Lung (tissue), 13 donors: ENCODE measurements around the gene TMEM63C. TPM values are rescaled to one million over a fixed set of nuclear protein-coding genes. Genes with fewer than 3 reads are reported as not detected.

ENCODE experiments used
- ATAC-seq: fragments of 200-7000 bp; cut with Tn5 transposase; one replicate; pipeline ENCODE4 v1.9.1; 2020; ENCODE audit warnings: moderate number of reproducible peaks; ENCODE audit not compliant: insufficient read depth, low FRiP score
- DNase-seq, 3 donors: peaks; one replicate each; pipeline ENCODE4 v3.0.0-alpha.2; 2013 to 2017
- H3K27ac ChIP-seq, 2 donors: one replicate each; pipeline ENCODE4 v1.5.1; 2013; ENCODE audit warnings: mild to moderate bottlenecking in 2 of 2, moderate library complexity in 2 of 2, control low read depth in 1 of 2, inconsistent platforms in 1 of 2, low read depth in 1 of 2, low read length in 1 of 2
- H3K27me3 ChIP-seq, 3 donors: one replicate each; pipeline ENCODE4 v1.5.1; 2013; ENCODE audit warnings: low read length in 2 of 3; ENCODE audit not compliant: control insufficient read depth in 3 of 3, insufficient read depth in 3 of 3
- H3K36me3 ChIP-seq, 4 donors: one replicate each; pipeline ENCODE4 v1.5.1; 2013; ENCODE audit warnings: low read length in 4 of 4, mild to moderate bottlenecking in 1 of 4, moderate library complexity in 1 of 4; ENCODE audit not compliant: control insufficient read depth in 4 of 4, insufficient read depth in 4 of 4
- H3K4me1 ChIP-seq, 5 donors: one replicate each; pipeline ENCODE4 v1.5.1; 2013; ENCODE audit warnings: low read length in 5 of 5, mild to moderate bottlenecking in 2 of 5, moderate library complexity in 1 of 5; ENCODE audit not compliant: control insufficient read depth in 5 of 5, insufficient read depth in 5 of 5
- H3K4me3 ChIP-seq: one replicate; pipeline ENCODE4 v1.5.1; 2013; ENCODE audit warnings: mild to moderate bottlenecking, control low read depth, moderate library complexity
- H3K9ac ChIP-seq, 2 donors: one replicate each; pipeline ENCODE4 v1.5.1; 2013; ENCODE audit warnings: low read length in 2 of 2, control low read depth in 1 of 2; ENCODE audit not compliant: insufficient read depth in 1 of 2
- H3K9me3 ChIP-seq, 4 donors: one replicate each; pipeline ENCODE4 v1.5.1; 2013; ENCODE audit warnings: low read length in 3 of 4, mild to moderate bottlenecking in 1 of 4, moderate library complexity in 1 of 4; ENCODE audit not compliant: control insufficient read depth in 4 of 4, insufficient read depth in 3 of 4
- whole genome bisulfite sequencing, 2 donors: extraction: QIAGEN DNeasy Blood & Tissue Kit; methylation state at CpG; one replicate each; pipeline ENCODE4 v1.1.7; 2013; 5-methylcytosine and 5-hydroxymethylcytosine counted together
- polyA plus RNA-seq, 2 donors: library from polyadenylated mRNA; stranded (reverse); fragments of 200-250 nt; gene quantifications; one replicate each; pipeline ENCODE4 v1.2.1, GENCODE V29; 2013
- small RNA-seq: library from RNA; depleted of rRNA; stranded (forward); fragments of <200 nt; gene quantifications from one replicate; pipeline ENCODE3, GENCODE V24; 2014; ENCODE audit warnings: low replicate concordance
- total RNA-seq, 2 donors: library from RNA; depleted of rRNA in 1 of 2; stranded (reverse); fragments of >200 nt in 1 of 2; gene quantifications; one replicate each; pipeline ENCODE4 v1.2.1, GENCODE V29; 2014 to 2021
- TF ChIP-seq, protein P1 (sequence below): IDR thresholded peaks from 2 replicates; pipeline ENCODE4 v1.5.1; 2012; ENCODE audit warnings: mild to moderate bottlenecking; ENCODE audit errors: control extremely low read depth, extremely low read depth
- donor health status: control.
- donor health status: control.
- donor health status: Bipolar disorder and iron deficiency.
- donor health status: healthy.
- donor health status: DM: yes; HTN: yes; CAD: no.

Gene TMEM63C
- total and polyA plus RNA-seq, 4 donors, result 0.20 to 1.2 (median 0.45) TPM

DNA sequence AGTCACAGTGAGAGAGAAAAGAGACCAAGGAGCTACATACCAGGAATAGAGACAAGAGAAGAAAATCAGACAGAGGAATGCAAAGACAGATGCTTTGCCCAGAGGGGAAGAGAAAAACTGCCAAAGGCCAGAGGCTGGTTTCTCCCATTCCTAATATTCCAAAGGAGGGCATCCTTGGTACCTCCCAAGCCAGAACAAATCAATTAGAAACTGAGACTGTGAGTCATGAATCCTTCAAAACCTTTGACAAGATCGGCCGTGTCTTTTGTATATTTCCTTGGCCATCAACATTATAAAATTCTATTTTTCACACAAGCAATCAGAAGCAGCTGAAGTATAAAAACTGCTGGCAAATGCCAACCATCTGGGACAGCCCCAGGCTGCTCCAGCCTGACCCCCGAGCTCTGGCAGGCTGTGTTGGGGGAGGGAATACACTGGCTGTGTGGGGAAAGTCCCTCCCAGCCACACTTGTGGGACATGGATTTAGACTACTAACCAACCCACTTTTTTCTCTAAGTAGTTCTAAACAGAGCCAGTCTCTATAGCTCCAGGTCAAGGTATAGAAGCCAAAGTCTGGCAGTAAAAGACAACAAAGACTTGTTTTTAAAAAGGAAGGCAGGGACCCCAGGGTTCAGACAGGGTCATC, 125.4 kb downstream of the TMEM63C start:
- H3K4me1 ChIP-seq, result peaks cover 0 to 12% (median 5%) of the 10 kb centered on the region in 5 donors
- no peak overlapping the region for H3K4me3 ChIP-seq
- H3K9me3 ChIP-seq, result no peaks in the 10 kb centered on the region
- H3K27ac ChIP-seq, result no peak overlapping the region
- H3K9ac ChIP-seq, result no peak overlapping the region
- DNase-seq, result peak; percentile 23 to 36 (median 28)
- peaks cover 9 to 13% (median 11%) of the 10 kb centered on the region in 4 donors for H3K36me3 ChIP-seq
- no peaks in the 10 kb centered on the region for H3K27me3 ChIP-seq
- 58 to 73% methylated on average over 3 of the region's 3 CpGs for WGBS, 2 donors
- no peak for ATAC-seq
- TF ChIP-seq, protein P1, sequence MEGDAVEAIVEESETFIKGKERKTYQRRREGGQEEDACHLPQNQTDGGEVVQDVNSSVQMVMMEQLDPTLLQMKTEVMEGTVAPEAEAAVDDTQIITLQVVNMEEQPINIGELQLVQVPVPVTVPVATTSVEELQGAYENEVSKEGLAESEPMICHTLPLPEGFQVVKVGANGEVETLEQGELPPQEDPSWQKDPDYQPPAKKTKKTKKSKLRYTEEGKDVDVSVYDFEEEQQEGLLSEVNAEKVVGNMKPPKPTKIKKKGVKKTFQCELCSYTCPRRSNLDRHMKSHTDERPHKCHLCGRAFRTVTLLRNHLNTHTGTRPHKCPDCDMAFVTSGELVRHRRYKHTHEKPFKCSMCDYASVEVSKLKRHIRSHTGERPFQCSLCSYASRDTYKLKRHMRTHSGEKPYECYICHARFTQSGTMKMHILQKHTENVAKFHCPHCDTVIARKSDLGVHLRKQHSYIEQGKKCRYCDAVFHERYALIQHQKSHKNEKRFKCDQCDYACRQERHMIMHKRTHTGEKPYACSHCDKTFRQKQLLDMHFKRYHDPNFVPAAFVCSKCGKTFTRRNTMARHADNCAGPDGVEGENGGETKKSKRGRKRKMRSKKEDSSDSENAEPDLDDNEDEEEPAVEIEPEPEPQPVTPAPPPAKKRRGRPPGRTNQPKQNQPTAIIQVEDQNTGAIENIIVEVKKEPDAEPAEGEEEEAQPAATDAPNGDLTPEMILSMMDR, result no peak

Small RNAs within 50 kb of the gene (small RNA-seq; reads per million reads assigned to genes)
- gene MIR1260A (not detected), gene RF00421 (not detected)

Other genes starting within 250 kb of the TMEM63C start
- gene IRF2BPL, start 153.1 kb upstream of the TMEM63C start, total RNA-seq, result 10 to 100 TPM; 42.4 to 52.4 TPM
- gene IRF2BPL, start 153.1 kb upstream of the TMEM63C start, polyA plus RNA-seq, result 10 to 100 TPM in 1 of 2 donors, 1 to 10 TPM in 1; 9.3 to 34.8 TPM
- gene CIPC, start 83.5 kb upstream of the TMEM63C start, total RNA-seq, result 10 to 100 TPM; 26.6 to 32.0 TPM
- gene CIPC, start 83.5 kb upstream of the TMEM63C start, polyA plus RNA-seq, result 10 to 100 TPM in 1 of 2 donors, 1 to 10 TPM in 1; 6.4 to 10.6 TPM
- gene ZDHHC22, start 40.0 kb upstream of the TMEM63C start, total RNA-seq, result not detected
- under 1 TPM in 1 of 2 donors, not detected in 1; 0.02 TPM for gene ZDHHC22, start 40.0 kb upstream of the TMEM63C start, polyA plus RNA-seq
- not detected for gene NGB, start 89.4 kb downstream of the TMEM63C start, total RNA-seq
- not detected for gene NGB, start 89.4 kb downstream of the TMEM63C start, polyA plus RNA-seq
- gene POMT2, start 139.1 kb downstream of the TMEM63C start, total RNA-seq, result 10 to 100 TPM; 14.0 to 43.1 TPM
- 10 to 100 TPM in 1 of 2 donors, 1 to 10 TPM in 1; 10.0 to 14.3 TPM for gene POMT2, start 139.1 kb downstream of the TMEM63C start, polyA plus RNA-seq
- 10 to 100 TPM in 1 of 2 donors, 1 to 10 TPM in 1; 7.9 to 20.2 TPM for gene GSTZ1, start 139.2 kb downstream of the TMEM63C start, total RNA-seq
- gene GSTZ1, start 139.2 kb downstream of the TMEM63C start, polyA plus RNA-seq, result 10 to 100 TPM; 17.0 to 27.0 TPM
- gene TMED8, start 195.3 kb downstream of the TMEM63C start, total RNA-seq, result 10 to 100 TPM; 10.3 to 15.4 TPM
- gene TMED8, start 195.3 kb downstream of the TMEM63C start, polyA plus RNA-seq, result 1 to 10 TPM; 4.0 to 5.0 TPM
- 10 to 100 TPM in 1 of 2 donors, 1 to 10 TPM in 1; 5.9 to 12.5 TPM for gene SAMD15, start 195.6 kb downstream of the TMEM63C start, total RNA-seq
- gene SAMD15, start 195.6 kb downstream of the TMEM63C start, polyA plus RNA-seq, result 1 to 10 TPM in 1 of 2 donors, under 1 TPM in 1; 0.71 to 1.2 TPM
- under 1 TPM; 0.43 to 0.94 TPM for gene NOXRED1, start 241.7 kb downstream of the TMEM63C start, total RNA-seq
- under 1 TPM; 0.23 to 0.30 TPM for gene NOXRED1, start 241.7 kb downstream of the TMEM63C start, polyA plus RNA-seq